NCI-H446 treated with DMSO at 0.1 percent for 48 hours (cell line): ENCODE measurements around the gene VPS9D1.

Experiments
- DNase-seq: peaks from one replicate; lab custom pipeline; 2025; lab: John Stamatoyannopoulos, UW

Gene VPS9D1

DNA sequence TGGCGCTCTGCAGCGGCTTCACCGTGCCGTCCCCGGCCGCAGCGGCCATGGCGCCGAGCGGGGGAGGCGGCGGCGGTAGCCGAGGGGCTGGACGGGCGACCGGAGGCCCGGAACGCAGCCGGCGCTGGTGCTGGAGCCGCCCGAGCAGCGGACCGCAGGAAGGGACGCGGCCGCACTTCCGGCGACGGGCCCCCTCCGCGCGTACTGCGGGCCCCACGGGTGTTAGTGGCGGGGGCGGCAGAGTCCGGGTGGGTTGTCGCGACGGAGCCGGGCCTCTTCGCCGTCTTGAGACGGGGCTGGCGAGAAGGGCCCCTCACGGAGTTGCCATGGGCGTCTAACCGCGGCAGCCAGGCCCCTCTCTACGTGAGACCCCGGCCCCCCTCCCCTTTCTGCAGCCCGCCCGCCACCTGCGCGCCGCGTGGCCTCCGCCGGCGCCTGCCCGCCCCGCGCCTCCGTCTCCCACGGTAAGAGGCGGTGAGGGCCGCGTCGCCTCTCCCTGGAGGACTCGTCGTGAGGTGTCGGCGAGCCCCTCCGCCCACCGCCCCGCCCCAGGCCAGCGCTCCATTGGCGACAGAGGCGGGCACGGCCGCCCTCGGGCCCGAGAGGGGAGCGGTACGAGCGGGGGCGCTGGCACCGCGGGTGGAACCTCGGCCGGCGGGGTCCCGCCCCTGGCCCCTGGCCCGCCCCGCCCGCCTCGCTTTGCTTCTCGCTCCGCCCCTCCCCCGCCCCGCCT, at the start of gene VPS9D1, which contains the start of gene ZNF276:
VPS9D1 (minus strand) TSS at position 86 of the 733 bp plus-strand sequence; CDS start at position 49, 37 bp downstream.
ZNF276 (plus strand) TSS at position 725 of the 733 bp plus-strand sequence. CDS start 104 bp downstream, outside the sequence.
- DNase-seq = peak; percentile 27

- DNase-seq = no peak
These were observed 49.7 kb upstream of the VPS9D1 start for GRCh38 chr16:89770367-89770766.

DNA sequence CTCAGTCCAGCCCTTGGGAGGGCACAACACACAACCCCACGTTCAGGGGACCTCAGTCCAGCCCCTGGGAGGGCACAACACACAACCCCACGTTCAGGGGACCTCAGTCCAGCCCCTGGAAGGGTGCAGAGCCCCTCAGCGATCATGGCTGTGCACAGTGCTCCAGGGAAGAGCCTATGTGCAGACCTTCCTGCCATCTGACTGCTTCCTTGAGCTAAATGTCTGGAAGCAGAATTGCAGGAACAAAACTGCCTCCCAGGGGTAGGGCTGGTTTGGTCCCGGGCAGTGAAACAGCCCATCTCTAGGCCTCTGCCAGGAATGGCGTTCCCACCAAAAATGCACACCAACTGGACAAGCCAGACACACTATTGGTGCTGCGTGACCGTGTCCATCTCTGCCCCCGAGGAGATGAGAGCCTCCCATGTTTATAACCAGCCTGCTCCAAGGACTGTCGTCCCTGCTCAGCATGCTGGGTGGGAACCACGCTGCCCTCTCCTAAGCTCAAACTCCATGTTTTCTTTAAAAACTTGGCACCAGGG, 44.7 kb upstream of the VPS9D1 start:
- DNase-seq = no peak

DNA sequence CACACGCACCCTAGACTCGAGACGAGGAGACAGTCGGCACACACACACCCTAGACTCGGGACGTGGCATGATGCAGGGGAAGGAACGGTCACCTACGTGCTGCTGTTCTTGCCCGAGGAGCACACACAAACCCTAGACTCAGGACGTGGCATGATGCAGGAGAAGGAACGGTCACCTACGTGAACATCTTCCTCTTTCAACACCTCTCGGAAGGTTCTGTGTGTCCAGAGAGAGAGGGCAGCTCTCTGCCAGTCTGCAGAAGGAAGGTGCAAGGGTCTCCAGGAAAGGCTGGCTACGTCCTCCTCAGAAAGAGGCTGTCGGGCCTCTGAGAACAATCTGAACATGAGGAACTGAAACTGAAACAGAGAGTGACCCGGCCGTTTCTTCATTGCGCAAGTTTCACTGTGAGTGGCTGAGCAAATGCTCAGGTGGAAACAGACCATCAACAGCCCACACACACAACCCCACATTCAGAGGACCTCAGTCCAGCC, 44.1 kb upstream of the VPS9D1 start:
- DNase-seq = no peak

DNA sequence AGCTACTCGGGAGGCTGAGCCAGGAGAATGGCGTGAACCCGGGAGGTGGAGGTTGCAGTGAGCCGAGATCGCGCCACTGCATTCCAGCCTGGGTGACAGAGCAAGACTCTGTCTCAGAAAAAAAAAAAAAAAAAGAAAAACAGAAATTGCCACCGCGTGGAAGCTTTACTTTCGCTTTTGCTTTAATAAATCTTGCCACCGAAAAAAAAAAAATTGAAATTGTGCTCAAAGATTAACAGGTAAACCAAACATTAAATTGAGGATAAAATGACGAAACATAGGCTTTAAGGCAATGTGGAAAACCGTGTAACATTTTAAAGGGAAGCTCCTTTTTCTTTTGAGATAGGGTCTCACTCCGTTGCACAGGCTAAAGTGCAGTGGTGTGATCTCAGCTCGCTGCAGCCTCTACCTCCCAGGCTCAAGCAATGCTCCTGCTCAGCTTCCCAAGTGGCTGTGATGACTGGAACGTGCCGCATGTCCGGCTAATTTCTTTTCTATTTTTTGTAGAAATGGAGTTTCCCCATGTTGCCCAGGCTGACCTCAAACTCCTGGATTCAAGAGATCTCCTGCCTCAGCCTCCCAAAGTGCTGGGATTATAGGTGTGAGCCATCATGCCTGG, 40.7 kb upstream of the VPS9D1 start:
- no peak for DNase-seq

GRCh38 chr16:89759746-89760340, 39.1 kb upstream of the VPS9D1 start:
- DNase-seq = no peak

DNA sequence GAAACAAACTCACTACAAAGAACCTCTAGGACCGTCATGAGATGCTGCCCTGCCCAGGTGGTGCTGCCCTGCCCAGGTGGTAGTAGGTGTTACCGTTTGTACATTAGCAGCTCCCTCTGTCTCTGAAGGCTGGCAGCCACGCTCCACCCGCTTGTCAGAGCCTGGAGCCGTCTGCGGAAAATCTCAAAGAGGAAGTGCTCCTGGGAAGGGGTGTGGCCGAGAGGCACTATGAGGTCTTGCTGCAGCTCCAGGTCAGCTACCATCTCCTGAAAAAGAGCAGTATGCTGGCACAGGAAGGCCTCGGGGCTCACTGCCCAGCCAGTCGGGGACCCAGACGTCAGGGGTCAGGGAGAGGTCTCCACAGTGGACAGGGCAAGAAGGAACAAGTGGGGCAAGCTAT, 28.9 kb upstream of the VPS9D1 start:
- DNase-seq = no peak

DNA sequence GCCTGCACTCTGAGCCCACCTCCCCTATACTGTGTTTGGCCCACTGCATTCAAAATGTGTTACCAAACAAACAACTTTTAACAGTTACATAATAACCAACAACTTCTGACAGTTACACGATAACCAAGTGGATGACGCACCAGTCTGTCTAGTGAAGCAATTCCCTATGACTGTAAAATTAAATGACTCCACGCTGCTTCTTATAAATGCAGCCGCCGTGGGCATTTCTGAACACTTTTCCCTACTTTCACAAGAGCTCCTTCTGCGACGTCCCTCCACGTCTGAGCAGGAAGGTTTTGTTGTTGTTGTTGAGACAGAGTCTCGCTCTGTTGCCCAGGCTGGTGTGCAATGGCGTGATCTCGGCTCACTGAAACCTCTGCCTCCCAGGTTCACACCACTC, 28.2 kb upstream of the VPS9D1 start:
- no peak for DNase-seq

- DNase-seq = no peak
These were observed 27.4 kb upstream of the VPS9D1 start for GRCh38 chr16:89748076-89748475.

GRCh38 chr16:89746043-89746442, 25.3 kb upstream of the VPS9D1 start:
- DNase-seq = no peak

DNA sequence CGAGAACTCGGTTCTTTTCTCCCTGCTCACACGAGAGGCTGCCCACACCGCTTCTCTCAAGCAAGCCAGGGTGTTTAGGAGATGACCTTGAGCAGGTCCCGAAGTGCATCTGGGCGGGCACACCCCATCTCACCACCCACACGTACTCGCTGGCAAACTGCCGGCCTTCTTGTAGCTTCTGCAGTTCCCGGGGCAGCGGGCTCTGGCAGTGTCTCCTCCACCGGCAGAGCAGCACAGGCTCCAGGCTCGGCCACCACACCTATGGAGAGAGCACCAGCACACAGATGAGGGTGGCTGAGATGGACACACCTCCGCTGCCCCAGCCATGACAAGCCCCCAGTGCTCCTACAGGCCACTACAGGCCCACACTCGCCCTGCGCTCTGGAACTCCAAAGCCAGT, 24.1 kb upstream of the VPS9D1 start:
- DNase-seq = no peak

DNA sequence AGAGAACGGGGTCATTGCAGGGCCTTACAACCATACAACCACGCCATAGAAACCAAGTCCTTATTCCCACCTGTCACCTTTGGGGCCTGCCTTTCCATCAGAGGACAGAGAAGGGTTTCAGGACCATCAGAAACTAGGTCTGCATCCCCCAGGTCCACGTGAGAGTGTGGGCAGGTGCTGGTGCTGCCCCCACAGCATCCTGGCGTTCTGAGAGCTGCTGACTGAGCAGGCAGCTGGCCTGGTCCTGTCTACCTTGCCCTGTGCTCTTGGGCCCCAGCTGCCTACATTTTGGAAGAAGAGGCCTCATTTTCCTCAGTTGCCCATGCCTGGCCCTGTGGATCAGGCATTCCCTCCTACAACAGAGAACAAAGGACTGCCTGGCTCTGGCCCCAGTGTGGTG, 22.2 kb upstream of the VPS9D1 start:
- no peak for DNase-seq

DNA sequence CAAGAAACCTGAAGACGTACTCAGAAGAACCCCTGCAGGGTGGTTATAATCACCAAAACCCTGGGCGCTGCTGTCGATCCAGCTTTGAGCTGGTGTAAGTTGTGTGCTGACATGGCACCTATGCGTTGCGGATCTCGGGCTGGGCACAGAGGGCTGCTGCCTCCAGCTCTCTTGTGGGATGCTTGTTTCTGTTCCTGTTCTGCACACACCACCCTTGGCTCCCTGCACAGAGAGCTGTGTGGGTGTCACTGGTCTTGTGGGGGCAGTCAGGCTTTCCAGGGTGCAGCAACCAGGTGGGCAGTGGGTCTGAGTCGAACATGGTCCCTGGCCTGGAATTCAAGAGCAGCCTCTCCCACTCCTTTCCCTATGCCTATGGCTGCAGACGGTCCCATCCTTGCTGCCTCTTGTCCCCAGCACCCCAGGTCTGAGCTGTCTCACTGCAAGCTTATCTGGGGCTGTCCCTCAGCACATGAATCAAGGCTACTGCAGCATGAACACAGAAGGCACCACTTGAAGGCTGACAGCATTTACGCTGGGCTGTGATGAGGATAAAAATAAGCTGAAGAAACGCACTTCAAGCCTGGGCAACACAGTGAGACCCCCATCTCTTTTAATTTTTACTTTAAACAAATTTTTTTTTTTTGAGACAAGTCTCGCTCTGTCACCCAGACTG, 20.8 kb upstream of the VPS9D1 start:
- DNase-seq = no peak

- DNase-seq = no peak
These were observed 18.7 kb upstream of the VPS9D1 start for GRCh38 chr16:89739383-89739782.

- no peak for DNase-seq
These were observed 18.0 kb upstream of the VPS9D1 start for GRCh38 chr16:89738538-89739317.

GRCh38 chr16:89738072-89738377, 17.3 kb upstream of the VPS9D1 start:
- DNase-seq = no peak

GRCh38 chr16:89737341-89738071, 16.8 kb upstream of the VPS9D1 start:
- no peak for DNase-seq

DNA sequence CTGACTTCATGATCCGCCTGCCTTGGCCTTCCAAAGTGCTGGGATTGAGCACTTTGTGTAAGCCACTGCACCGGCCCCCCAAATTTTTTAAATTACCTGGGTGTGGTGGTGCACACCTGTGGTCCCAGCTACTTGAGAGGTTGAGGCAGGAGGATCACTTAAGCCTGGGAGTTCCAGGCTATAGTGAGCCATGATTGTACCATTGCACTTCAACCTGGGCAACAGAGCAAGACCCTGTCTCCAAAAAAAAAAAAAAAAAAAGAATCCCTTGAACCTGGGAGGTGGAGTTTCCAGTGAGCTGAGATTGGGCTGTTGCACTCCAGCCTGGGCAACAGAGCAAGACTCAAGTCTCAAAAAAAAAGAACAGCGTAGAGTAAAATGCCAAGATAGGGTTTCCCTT, 15.9 kb upstream of the VPS9D1 start:
- DNase-seq = no peak

GRCh38 chr16:89733792-89734191, 13.1 kb upstream of the VPS9D1 start:
- no peak for DNase-seq

DNA sequence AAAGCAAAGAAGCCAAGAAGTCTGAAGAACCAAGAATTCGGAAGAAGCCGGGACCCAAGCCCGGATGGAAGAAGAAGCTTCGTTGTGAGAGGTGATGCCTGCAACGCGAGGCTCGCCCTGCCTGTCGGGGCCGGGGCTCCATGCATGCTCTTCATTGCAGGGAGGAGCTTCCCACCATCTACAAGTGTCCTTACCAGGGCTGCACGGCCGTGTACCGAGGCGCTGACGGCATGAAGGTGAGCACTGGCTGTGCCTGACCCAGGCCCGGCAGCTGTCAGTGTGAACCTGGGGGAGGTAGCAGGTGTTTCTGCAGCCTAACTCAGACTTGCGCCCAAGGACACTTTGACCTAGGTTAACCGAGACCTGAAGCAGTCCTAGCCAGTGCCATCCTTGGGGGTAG, 12.6 kb upstream of the VPS9D1 start:
- no peak for DNase-seq

DNA sequence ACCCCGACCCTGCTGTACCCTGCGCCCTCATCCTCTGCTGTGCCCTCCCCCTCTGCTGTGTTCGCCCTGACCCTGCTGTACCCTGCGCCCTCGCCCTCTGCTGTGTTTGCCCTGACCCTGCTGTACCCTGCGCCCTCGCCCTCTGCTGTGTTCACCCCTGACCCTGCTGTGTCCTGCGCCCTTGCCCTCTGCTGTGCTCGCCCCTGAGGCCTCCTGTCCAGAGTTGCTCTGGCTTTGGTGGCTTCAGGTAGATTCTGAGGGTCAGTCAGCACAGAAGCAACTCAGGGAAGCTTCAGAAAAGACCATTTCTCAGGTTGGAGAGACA, 12.2 kb upstream of the VPS9D1 start:
- DNase-seq = no peak
